HG03378 (cell line): ENCODE results near the gene MAPKAPK2.

Source experiments
- ATAC-seq: cut with Tn5 transposase; IDR thresholded peaks from one replicate; pipeline ENCODE4 v1.9.1; 2021; ENCODE audit warnings: mild to moderate bottlenecking, moderate library complexity; ENCODE audit not compliant: unreplicated experiment

Gene MAPKAPK2

GRCh38 chr1:206702260-206702659 is 17.6 kb downstream of the MAPKAPK2 start:
- ATAC-seq, result no peak

- ATAC-seq, result no peak
Measured at GRCh38 chr1:206702803-206703202, 18.1 kb downstream of the MAPKAPK2 start.

GRCh38 chr1:206703661-206704060 is 19.0 kb downstream of the MAPKAPK2 start:
- no peak for ATAC-seq

- ATAC-seq, result no peak
Measured at GRCh38 chr1:206704226-206704625, 19.5 kb downstream of the MAPKAPK2 start.

- ATAC-seq, result no peak
Measured at GRCh38 chr1:206705191-206705590, 20.5 kb downstream of the MAPKAPK2 start.

- no peak for ATAC-seq
Measured at GRCh38 chr1:206705726-206706297, 21.1 kb downstream of the MAPKAPK2 start.

GRCh38 chr1:206706298-206706791 is 21.6 kb downstream of the MAPKAPK2 start:
- ATAC-seq, result no peak

GRCh38 chr1:206706806-206707366 is 22.2 kb downstream of the MAPKAPK2 start:
- no peak for ATAC-seq

GRCh38 chr1:206708058-206708457 is 23.4 kb downstream of the MAPKAPK2 start:
- ATAC-seq, result peak; percentile 43

GRCh38 chr1:206708882-206709281 is 24.2 kb downstream of the MAPKAPK2 start:
- no peak for ATAC-seq

- ATAC-seq, result no peak
Measured at GRCh38 chr1:206709322-206709721, 24.6 kb downstream of the MAPKAPK2 start.

- no peak for ATAC-seq
Measured at GRCh38 chr1:206709772-206710459, 25.2 kb downstream of the MAPKAPK2 start.

GRCh38 chr1:206710460-206710823 is 25.7 kb downstream of the MAPKAPK2 start:
- ATAC-seq, result no peak

- no peak for ATAC-seq
Measured at GRCh38 chr1:206713070-206713469, 28.4 kb downstream of the MAPKAPK2 start.

- ATAC-seq, result no peak
Measured at GRCh38 chr1:206713910-206714312, 29.2 kb downstream of the MAPKAPK2 start.

GRCh38 chr1:206714331-206715058 is 29.8 kb downstream of the MAPKAPK2 start:
- no peak for ATAC-seq

- ATAC-seq, result no peak
Measured at GRCh38 chr1:206715120-206715519, 30.4 kb downstream of the MAPKAPK2 start.

- no peak for ATAC-seq
Measured at GRCh38 chr1:206715552-206716158, 30.9 kb downstream of the MAPKAPK2 start.

GRCh38 chr1:206716159-206716869 is 31.6 kb downstream of the MAPKAPK2 start:
- no peak for ATAC-seq

GRCh38 chr1:206716870-206717673 is 32.4 kb downstream of the MAPKAPK2 start:
- peak; percentile 69 for ATAC-seq
